Spleen (tissue), 11 donors: ENCODE results near the gene GPC3. TPM values are rescaled to one million over a fixed set of nuclear protein-coding genes. Genes with fewer than 3 reads are reported as not detected.

Experiments used
- DNase-seq: peaks from one replicate; pipeline ENCODE4 v3.0.0-alpha.2; 2020
- H3K27ac ChIP-seq, 8 donors: fragments of 200-600 bp; sonication (generic) in 7 of 8; 1 replicate in 4 of 8; 2 replicates in 4 of 8; pipeline versions ENCODE4 v1.5.0 to v1.8.0; 2016 to 2021; ENCODE audit warnings: inconsistent platforms in 4 of 8, mild to moderate bottlenecking in 4 of 8, moderate library complexity in 1 of 8
- H3K27me3 ChIP-seq, 7 donors: fragments of 200-600 bp; sonication (generic) in 6 of 7; replicated peaks in 1 of 7; 1 replicate in 4 of 7; 2 replicates in 3 of 7; pipeline versions ENCODE4 v1.5.0 to v1.8.0; 2016 to 2021; ENCODE audit warnings: inconsistent platforms in 3 of 7, mild to moderate bottlenecking in 1 of 7
- H3K36me3 ChIP-seq, 6 donors: fragments of 200-600 bp; sonication (generic) in 5 of 6; 1 replicate in 4 of 6; 2 replicates in 2 of 6; pipeline versions ENCODE4 v1.5.0 to v1.8.0; 2016 to 2021; ENCODE audit warnings: inconsistent platforms in 2 of 6
- H3K4me1 ChIP-seq, 6 donors: fragments of 200-600 bp; sonication (generic) in 5 of 6; 1 replicate in 3 of 6; 2 replicates in 3 of 6; pipeline versions ENCODE4 v1.5.0 to v1.8.0; 2016 to 2021; ENCODE audit warnings: inconsistent platforms in 3 of 6
- H3K4me3 ChIP-seq, 8 donors: fragments of 200-600 bp; sonication (generic) in 7 of 8; 1 replicate in 4 of 8; 2 replicates in 4 of 8; pipeline versions ENCODE4 v1.5.0 to v1.8.0; 2016 to 2021; ENCODE audit warnings: inconsistent platforms in 4 of 8, mild to moderate bottlenecking in 4 of 8, moderate library complexity in 2 of 8
- H3K9me3 ChIP-seq, 8 donors: fragments of 200-600 bp; sonication (generic) in 7 of 8; 1 replicate in 4 of 8; 2 replicates in 4 of 8; pipeline versions ENCODE4 v1.5.0 to v1.8.0; 2016 to 2021; ENCODE audit warnings: inconsistent platforms in 4 of 8
- POLR2A ChIP-seq, 3 donors: fragments of 450-650 bp; IDR thresholded peaks; one replicate each; pipeline ENCODE4 v1.5.1; 2017; ENCODE audit warnings: antibody characterized with exemption in 3 of 3, mild to moderate bottlenecking in 1 of 3
- POLR2AphosphoS5 ChIP-seq, 3 donors: sonication (generic); formaldehyde crosslinking; IDR thresholded peaks; one replicate each; pipeline ENCODE4 v1.5.1; 2017; ENCODE audit warnings: antibody characterized with exemption in 3 of 3
- WGBS, 5 donors: extraction: QIAGEN DNeasy Blood & Tissue Kit in 3 of 5; methylation state at CpG; one replicate each; pipeline versions ENCODE4 v1.1.5 to v1.1.7; 2013 to 2018; 5-methylcytosine and 5-hydroxymethylcytosine counted together
- intact Hi-C: fragments of 100-400 bp; cut with DNase I; formaldehyde crosslinking; loops from one replicate; pipeline ENCODE4 v1.15.0; 2023; ENCODE audit warnings: low total_unique reads
- polyA plus RNA-seq, 3 donors: library from polyadenylated mRNA; stranded (reverse); fragments of 200-250 nt; gene quantifications; one replicate each; pipeline ENCODE4 v1.2.1, GENCODE V29; 2013
- total RNA-seq, 7 donors: library from RNA; depleted of rRNA in 3 of 7; stranded (reverse); fragments of >200 nt in 3 of 7; fragmentation: NEBNext Ultra II Directional in 4 of 7; extraction: Animal tissue kit (Norgen Biotek cat#: 25700) in 4 of 7; gene quantifications; one replicate each; pipeline versions ENCODE4 v1.1.0 to v1.2.1, GENCODE V29; 2016 to 2021
- TF ChIP-seq, protein P1 (sequence below), 11 experiments: fragments of 200-600 bp in 7 of 11; fragments of 450-650 bp in 4 of 11; sonication (generic) in 4 of 11; IDR thresholded peaks in 8 of 11; conservative IDR thresholded peaks in 3 of 11; 1 replicate in 7 of 11; 2 replicates in 4 of 11; pipeline versions ENCODE4 v1.4.0 to v1.8.0; 2016 to 2021; ENCODE audit warnings: antibody characterized with exemption in 11 of 11, inconsistent platforms in 4 of 11, mild to moderate bottlenecking in 1 of 11
- donor health status: healthy with polysubstance abuse.
- donor health status: DM: no; HTN: no; CAD: no; lungs with moderate emphysema.
- donor health status: DM: no; HTN: no; CAD: no.
- donor health status: Bipolar disorder and iron deficiency.
- donor health status: healthy.
- donor health status: DM: no; HTN: no; CAD: no.
- donor health status: DM: yes; HTN: yes; CAD: no.

Gene GPC3
- total and polyA plus RNA-seq, 10 donors, result 0.41 to 3.3 (median 1.5) TPM

DNA sequence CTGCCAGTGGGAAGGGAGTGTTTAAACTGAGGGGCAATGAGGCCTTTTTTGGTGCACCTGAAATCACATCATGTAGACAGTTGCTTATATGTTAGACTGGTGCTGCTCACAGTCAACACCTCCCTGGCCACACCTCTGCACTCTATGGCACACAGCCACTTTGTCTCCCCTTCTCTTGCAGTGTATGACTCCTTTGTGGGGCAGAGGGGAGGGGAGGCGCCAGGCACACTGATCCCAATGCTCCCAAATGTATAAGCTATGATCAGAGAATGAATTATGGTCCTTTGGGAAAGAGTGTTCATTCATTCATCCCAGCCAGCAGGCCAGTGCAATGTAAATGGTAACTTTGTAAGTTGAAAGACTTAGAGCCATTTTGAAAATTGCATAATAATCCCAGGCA lies 4.6 kb upstream of the GPC3 start:
- H3K4me1 ChIP-seq, result peaks cover 3 to 9% (median 4%) of the 10 kb centered on the region in 6 donors
- no peaks in the 10 kb centered on the region for H3K9me3 ChIP-seq
- intact Hi-C loops, result no loop called here
- no peak overlapping the region for H3K27ac ChIP-seq
- H3K4me3 ChIP-seq, result no peak overlapping the region
- TF ChIP-seq POLR2A (IDR thresholded peaks at IDR 0.05) (no peak), POLR2AphosphoS5 (IDR thresholded peaks at IDR 0.05) (no peak)
- TF ChIP-seq, protein P1, sequence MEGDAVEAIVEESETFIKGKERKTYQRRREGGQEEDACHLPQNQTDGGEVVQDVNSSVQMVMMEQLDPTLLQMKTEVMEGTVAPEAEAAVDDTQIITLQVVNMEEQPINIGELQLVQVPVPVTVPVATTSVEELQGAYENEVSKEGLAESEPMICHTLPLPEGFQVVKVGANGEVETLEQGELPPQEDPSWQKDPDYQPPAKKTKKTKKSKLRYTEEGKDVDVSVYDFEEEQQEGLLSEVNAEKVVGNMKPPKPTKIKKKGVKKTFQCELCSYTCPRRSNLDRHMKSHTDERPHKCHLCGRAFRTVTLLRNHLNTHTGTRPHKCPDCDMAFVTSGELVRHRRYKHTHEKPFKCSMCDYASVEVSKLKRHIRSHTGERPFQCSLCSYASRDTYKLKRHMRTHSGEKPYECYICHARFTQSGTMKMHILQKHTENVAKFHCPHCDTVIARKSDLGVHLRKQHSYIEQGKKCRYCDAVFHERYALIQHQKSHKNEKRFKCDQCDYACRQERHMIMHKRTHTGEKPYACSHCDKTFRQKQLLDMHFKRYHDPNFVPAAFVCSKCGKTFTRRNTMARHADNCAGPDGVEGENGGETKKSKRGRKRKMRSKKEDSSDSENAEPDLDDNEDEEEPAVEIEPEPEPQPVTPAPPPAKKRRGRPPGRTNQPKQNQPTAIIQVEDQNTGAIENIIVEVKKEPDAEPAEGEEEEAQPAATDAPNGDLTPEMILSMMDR (IDR thresholded peaks at IDR 0.05 in 8 of 11, conservative IDR thresholded peaks at IDR 0.05 in 3 of 11), result no peak
- H3K27me3 ChIP-seq, result peaks cover 0 to 20% (median 10%) of the 10 kb centered on the region in 7 donors
- DNase-seq, result no peak
- H3K36me3 ChIP-seq, result no peaks in the 10 kb centered on the region
- 56 to 90% (median 76%) methylated on average over 1 of the region's 1 CpG for WGBS, 5 donors

DNA sequence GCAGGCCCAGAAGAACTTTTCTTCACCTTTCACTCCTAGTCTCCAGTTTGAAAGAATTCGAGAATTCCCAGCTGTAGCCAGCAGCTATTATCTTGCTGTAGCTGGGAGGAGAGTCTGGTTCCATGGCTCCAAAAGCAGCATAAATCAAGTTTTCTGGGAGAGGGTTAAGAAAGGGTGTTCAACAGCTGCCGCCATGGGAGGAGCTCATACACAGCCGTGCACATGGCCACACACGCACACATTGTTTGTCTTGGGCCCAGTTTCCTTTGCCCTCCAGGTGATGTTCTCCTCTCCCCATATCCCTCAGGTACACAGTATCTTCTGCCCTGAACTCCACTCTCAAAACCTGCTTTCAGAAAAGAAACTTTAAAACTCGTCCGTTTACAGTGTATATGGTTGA lies 4.1 kb upstream of the GPC3 start:
- intact Hi-C loops, result no loop called here
- Histone ChIP-seq H3K36me3 (no peaks in the 10 kb centered on the region), H3K4me1 (peaks cover 3 to 11% (median 5%) of the 10 kb centered on the region in 6 donors), H3K27me3 (peaks cover 0 to 25% (median 14%) of the 10 kb centered on the region in 7 donors), H3K9me3 (no peaks in the 10 kb centered on the region), H3K27ac (no peak overlapping the region), H3K4me3 (no peak overlapping the region)
- 76 to 91% (median 82%) methylated on average over 6 of the region's 6 CpGs for WGBS, 5 donors
- no peak for DNase-seq
- no peak for TF ChIP-seq POLR2A (IDR thresholded peaks at IDR 0.05)
- no peak for TF ChIP-seq POLR2AphosphoS5 (IDR thresholded peaks at IDR 0.05)
- TF ChIP-seq, protein P1 (IDR thresholded peaks at IDR 0.05 in 8 of 11, conservative IDR thresholded peaks at IDR 0.05 in 3 of 11), result no peak

DNA sequence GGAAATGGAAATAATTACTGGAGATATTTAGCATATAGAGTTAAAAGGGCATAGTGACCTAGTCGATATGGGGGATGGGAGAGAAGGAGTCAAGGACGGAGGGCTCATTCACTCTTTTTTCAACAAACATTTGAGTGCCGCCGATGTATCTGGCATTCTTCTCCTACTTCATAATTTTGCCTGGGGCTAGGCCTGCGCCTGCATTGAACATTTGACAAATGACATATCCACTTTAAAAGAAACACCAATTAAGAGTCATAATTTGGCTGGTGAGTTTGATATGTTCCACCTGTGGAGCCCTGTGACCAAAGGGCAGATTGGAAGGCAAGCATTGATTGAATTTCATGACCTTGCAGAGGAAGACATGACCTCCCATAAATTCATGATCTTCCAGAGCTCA lies 2.6 kb upstream of the GPC3 start:
- TF ChIP-seq POLR2A (IDR thresholded peaks at IDR 0.05) (no peak), POLR2AphosphoS5 (IDR thresholded peaks at IDR 0.05) (no peak)
- TF ChIP-seq, protein P1 (IDR thresholded peaks at IDR 0.05 in 8 of 11, conservative IDR thresholded peaks at IDR 0.05 in 3 of 11), result no peak
- H3K36me3 ChIP-seq, result no peaks in the 10 kb centered on the region
- DNase-seq, result no peak
- H3K27me3 ChIP-seq, result peaks cover 0 to 40% (median 24%) of the 10 kb centered on the region in 7 donors
- intact Hi-C loops, result no loop called here
- WGBS, 5 donors, result 72 to 89% (median 78%) methylated on average over 5 of the region's 5 CpGs
- no peaks in the 10 kb centered on the region for H3K9me3 ChIP-seq
- H3K27ac ChIP-seq, result no peak overlapping the region
- H3K4me1 ChIP-seq, result peaks cover 3 to 11% (median 5%) of the 10 kb centered on the region in 6 donors
- no peak overlapping the region for H3K4me3 ChIP-seq

DNA sequence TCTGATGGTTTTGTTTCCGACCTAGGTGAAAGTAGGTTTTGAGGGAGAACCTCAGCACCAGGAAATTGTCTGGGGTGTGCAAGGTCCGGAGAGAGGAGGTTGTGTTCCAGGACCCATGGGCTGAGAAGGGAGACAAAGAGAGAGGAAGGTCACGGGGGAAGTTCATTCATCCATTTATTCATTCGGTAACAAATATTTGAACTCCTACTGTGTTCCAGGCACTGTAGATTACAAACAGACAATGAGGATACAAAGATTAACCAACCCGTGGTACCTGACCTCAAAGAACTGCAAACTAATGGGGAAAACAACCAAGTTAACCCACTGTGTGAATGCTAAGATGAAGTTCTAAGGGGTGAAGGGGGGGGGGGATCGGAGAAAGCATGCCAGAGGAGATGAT lies 1.8 kb upstream of the GPC3 start:
- WGBS, 5 donors, result 54 to 79% (median 68%) methylated on average over 6 of the region's 6 CpGs
- Histone ChIP-seq H3K36me3 (no peaks in the 10 kb centered on the region), H3K27me3 (peaks cover 0 to 48% (median 24%) of the 10 kb centered on the region in 7 donors), H3K4me1 (peaks cover 3 to 11% (median 5%) of the 10 kb centered on the region in 6 donors), H3K4me3 (no peak overlapping the region), H3K9me3 (no peaks in the 10 kb centered on the region), H3K27ac (no peak overlapping the region)
- intact Hi-C loops, result no loop called here
- TF ChIP-seq POLR2AphosphoS5 (IDR thresholded peaks at IDR 0.05) (no peak), POLR2A (IDR thresholded peaks at IDR 0.05) (no peak)
- TF ChIP-seq, protein P1 (IDR thresholded peaks at IDR 0.05 in 8 of 11, conservative IDR thresholded peaks at IDR 0.05 in 3 of 11), result no peak
- no peak for DNase-seq
